Gastroesophageal sphincter (tissue), 4 donors: ENCODE results near the gene ACOT7. TPM values are rescaled to one million over a fixed set of nuclear protein-coding genes. Genes with fewer than 3 reads are reported as not detected.

Experiments
- ATAC-seq: fragments of 150-250 bp; one replicate; pipeline ENCODE4 v1.9.1; 2016; ENCODE audit warnings: mild to moderate bottlenecking, moderate library complexity
- H3K27ac ChIP-seq, 4 donors: fragments of 200-600 bp; sonication (generic) in 3 of 4; 1 replicate in 3 of 4; 2 replicates in 1 of 4; pipeline ENCODE4 v1.5.1; 2016 to 2019
- H3K27me3 ChIP-seq: fragments of 200-600 bp; sonication (generic); one replicate; pipeline ENCODE4 v1.5.1; 2019
- H3K36me3 ChIP-seq, 2 donors: fragments of 200-600 bp; sonication (generic); one replicate each; pipeline ENCODE4 v1.5.1; 2019; ENCODE audit warnings: control low read depth in 1 of 2
- H3K4me1 ChIP-seq, 3 donors: fragments of 200-600 bp; sonication (generic); 1 replicate in 2 of 3; 2 replicates in 1 of 3; pipeline ENCODE4 v1.5.1; 2016 to 2019; ENCODE audit warnings: control low read depth in 2 of 3
- H3K4me3 ChIP-seq, 2 donors: fragments of 200-600 bp; sonication (generic); one replicate each; pipeline ENCODE4 v1.5.1; 2019; ENCODE audit warnings: mild to moderate bottlenecking in 1 of 2, moderate library complexity in 1 of 2
- H3K9me3 ChIP-seq, 3 donors: fragments of 200-600 bp; sonication (generic); one replicate each; pipeline ENCODE4 v1.5.1; 2017 to 2019; ENCODE audit warnings: control low read depth in 2 of 3
- EP300 ChIP-seq: sonication (generic); formaldehyde crosslinking; IDR thresholded peaks from one replicate; pipeline ENCODE4 v1.6.1; 2017; ENCODE audit warnings: antibody characterized with exemption, mild to moderate bottlenecking
- POLR2A ChIP-seq, 2 donors: fragments of 450-650 bp; IDR thresholded peaks; one replicate each; pipeline ENCODE4 v1.6.1; 2017; ENCODE audit warnings: antibody characterized with exemption in 2 of 2, mild to moderate bottlenecking in 2 of 2, moderate library complexity in 1 of 2
- POLR2AphosphoS5 ChIP-seq: sonication (generic); formaldehyde crosslinking; IDR thresholded peaks from one replicate; pipeline ENCODE4 v1.6.1; 2017; ENCODE audit warnings: antibody characterized with exemption
- WGBS, 2 donors: methylation state at CpG; one replicate each; pipeline ENCODE4 v1.1.5; 2018; ENCODE audit warnings: low coverage in 1 of 2; 5-methylcytosine and 5-hydroxymethylcytosine counted together
- total RNA-seq, 4 donors: library from RNA; depleted of rRNA; stranded (reverse); fragments of >200 nt; gene quantifications; one replicate each; pipeline ENCODE4 v1.1.0, GENCODE V29; 2016
- TF ChIP-seq, protein P1 (sequence below), 4 experiments: fragments of 200-600 bp in 2 of 4; fragments of 450-650 bp in 2 of 4; sonication (generic) in 1 of 4; IDR thresholded peaks; one replicate each; pipeline ENCODE4 v1.5.1; 2017 to 2019; ENCODE audit warnings: antibody characterized with exemption in 4 of 4, mild to moderate bottlenecking in 2 of 4, moderate library complexity in 2 of 4

Gene ACOT7
- total RNA-seq, 4 donors from 2014 or later = 22.3 to 32.5 (median 25.0) TPM

DNA sequence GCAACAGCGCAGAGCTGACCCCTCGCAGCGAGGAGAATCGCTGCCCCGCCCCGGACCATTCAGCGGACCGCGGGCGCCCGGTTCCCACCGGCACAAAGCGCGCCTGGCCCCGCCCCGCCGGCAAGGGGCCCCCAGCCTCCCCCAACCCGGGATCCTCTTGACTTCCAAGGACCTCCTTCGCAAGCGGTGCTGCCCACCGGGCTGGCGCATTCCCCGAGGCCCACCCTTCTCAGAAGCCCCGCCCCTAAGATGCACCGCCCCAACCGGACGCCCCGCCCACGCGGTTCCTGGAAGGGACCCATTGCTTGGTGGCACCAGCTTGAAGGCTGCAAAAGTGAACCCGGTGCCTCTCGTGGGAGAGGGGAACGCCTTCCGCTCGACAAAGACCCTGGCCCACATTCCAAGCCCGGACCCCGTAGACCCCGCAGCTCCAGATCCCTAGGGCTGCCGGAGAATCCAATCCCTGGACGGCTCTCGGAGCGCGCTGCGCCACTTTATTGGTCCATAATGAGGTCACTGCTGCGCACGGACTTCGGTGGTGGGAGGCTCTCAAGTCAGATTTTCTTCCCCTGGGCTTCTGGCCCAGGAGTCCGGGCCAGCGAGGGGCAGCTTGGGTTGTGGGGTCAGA is 147.6 kb downstream of the ACOT7 start:
- H3K27ac ChIP-seq = no peak overlapping the region
- WGBS, 2 donors = no CpG with 5 or more reads among the region's 49 CpGs
- peaks cover 0 to 54% (median 18%) of the 10 kb centered on the region in 3 donors for H3K4me1 ChIP-seq
- no peak for TF ChIP-seq POLR2A (IDR thresholded peaks at IDR 0.05)
- TF ChIP-seq, protein P1, sequence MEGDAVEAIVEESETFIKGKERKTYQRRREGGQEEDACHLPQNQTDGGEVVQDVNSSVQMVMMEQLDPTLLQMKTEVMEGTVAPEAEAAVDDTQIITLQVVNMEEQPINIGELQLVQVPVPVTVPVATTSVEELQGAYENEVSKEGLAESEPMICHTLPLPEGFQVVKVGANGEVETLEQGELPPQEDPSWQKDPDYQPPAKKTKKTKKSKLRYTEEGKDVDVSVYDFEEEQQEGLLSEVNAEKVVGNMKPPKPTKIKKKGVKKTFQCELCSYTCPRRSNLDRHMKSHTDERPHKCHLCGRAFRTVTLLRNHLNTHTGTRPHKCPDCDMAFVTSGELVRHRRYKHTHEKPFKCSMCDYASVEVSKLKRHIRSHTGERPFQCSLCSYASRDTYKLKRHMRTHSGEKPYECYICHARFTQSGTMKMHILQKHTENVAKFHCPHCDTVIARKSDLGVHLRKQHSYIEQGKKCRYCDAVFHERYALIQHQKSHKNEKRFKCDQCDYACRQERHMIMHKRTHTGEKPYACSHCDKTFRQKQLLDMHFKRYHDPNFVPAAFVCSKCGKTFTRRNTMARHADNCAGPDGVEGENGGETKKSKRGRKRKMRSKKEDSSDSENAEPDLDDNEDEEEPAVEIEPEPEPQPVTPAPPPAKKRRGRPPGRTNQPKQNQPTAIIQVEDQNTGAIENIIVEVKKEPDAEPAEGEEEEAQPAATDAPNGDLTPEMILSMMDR (IDR thresholded peaks at IDR 0.05) = no peak
- TF ChIP-seq POLR2AphosphoS5 = no peak
- TF ChIP-seq EP300 = no peak
- H3K9me3 ChIP-seq = no peaks in the 10 kb centered on the region
- H3K4me3 ChIP-seq = no peak overlapping the region
- ATAC-seq = no peak
- peaks cover 100% of the 10 kb centered on the region for H3K27me3 ChIP-seq
- H3K36me3 ChIP-seq = no peaks in the 10 kb centered on the region

DNA sequence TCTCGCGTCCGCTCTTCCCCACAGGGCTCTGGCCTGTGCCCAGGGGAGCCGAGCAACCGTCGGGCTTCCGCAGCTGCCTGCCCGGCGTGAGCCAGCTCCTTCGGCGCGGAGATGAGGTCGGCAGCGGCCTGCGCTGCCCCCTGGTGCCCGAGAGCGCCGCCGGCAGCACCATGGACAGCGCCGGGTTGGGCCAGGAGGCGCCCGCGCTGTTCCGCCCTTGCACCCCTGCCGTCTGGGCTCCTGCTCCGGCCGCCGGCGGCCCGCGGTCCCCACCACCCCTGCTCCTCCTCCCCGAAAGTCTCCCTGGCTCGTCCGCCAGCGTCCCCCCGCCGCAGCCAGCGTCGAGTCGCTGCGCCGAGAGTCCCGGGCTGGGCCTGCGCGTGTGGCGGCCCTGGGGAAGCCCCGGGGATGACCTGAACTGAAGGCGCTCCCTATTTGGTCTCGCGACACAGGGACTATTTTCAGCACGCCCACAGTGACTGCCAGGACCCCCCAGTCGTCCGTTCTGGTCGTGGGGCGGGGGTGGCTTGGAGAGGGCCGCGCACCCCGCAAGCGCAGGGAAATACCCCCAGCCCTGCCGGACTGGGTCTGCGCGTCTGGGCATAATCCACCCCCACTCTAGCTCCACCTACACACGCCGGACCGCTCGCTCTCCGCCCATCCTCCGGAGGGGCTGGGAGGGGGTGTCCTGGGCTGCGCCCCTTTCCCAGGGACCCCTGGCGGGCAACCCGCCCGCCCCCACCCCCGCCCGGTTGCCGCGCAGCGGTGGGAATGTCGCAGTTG is 148.3 kb downstream of the ACOT7 start:
- TF ChIP-seq POLR2A (IDR thresholded peaks at IDR 0.05) = no peak
- TF ChIP-seq POLR2AphosphoS5 = no peak
- TF ChIP-seq, protein P1 (IDR thresholded peaks at IDR 0.05) = peak in 3 of 4 experiments; percentile 91 to 94 (median 92)
- ATAC-seq = peak; percentile 73
- WGBS, 2 donors = no CpG with 5 or more reads among the region's 79 CpGs
- Histone ChIP-seq H3K27ac (no peak overlapping the region), H3K27me3 (peaks cover 100% of the 10 kb centered on the region), H3K9me3 (no peaks in the 10 kb centered on the region), H3K36me3 (no peaks in the 10 kb centered on the region), H3K4me3 (no peak overlapping the region), H3K4me1 (peaks cover 0 to 54% (median 18%) of the 10 kb centered on the region in 3 donors)

- H3K27me3 ChIP-seq = peaks cover 100% of the 10 kb centered on the region
- H3K4me1 ChIP-seq = peaks cover 0 to 48% (median 18%) of the 10 kb centered on the region in 3 donors
- ATAC-seq = no peak
- no peak overlapping the region for H3K27ac ChIP-seq
- no peaks in the 10 kb centered on the region for H3K36me3 ChIP-seq
- no peak for TF ChIP-seq EP300
- TF ChIP-seq POLR2AphosphoS5 = no peak
- TF ChIP-seq POLR2A (IDR thresholded peaks at IDR 0.05) = no peak
- TF ChIP-seq, protein P1 (IDR thresholded peaks at IDR 0.05) = no peak
- H3K9me3 ChIP-seq = no peaks in the 10 kb centered on the region
- 4% methylated on average over 11 to 15 of the region's 24 CpGs for WGBS, 2 donors
- H3K4me3 ChIP-seq = no peak overlapping the region
Measured at GRCh38 chr1:6244401-6245049, 149.0 kb downstream of the ACOT7 start.

DNA sequence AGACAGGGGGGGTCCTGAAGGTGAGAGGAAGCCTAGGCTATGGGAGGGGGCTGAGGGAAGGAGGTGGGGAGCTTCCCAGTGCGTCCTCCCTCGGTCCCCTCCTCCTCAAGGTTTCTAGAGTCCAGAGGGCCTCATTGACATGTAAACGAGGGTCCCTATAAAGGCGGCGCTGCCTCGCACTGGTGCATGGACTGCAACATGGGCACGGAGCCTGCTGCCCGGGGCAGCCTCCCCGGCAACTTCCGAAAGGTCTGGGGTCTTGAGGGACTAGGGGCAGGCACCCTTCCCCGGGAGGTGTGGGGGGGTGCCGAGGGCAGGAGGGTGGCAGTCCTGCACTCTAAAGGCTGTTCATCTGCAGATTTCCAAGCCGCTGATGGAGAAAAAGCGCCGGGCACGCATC is 149.6 kb downstream of the ACOT7 start, which contains the start of gene HES3:
HES3 (plus strand) TSS at position 187 of the 400 bp plus-strand sequence; CDS start at position 374, 187 bp downstream.
- H3K27me3 ChIP-seq = peaks cover 100% of the 10 kb centered on the region

More for the DNA sequence above, 149.6 kb downstream of the ACOT7 start, which contains the start of gene HES3:
- Histone ChIP-seq H3K9me3 (no peaks in the 10 kb centered on the region), H3K27ac (no peak within 1 kb of the TSS), H3K4me3 (no peak within 1 kb of the TSS), H3K36me3 (no peaks in the 10 kb centered on the region), H3K4me1 (peaks cover 0 to 44% (median 16%) of the 10 kb centered on the region in 3 donors)
- 0 to 9% methylated on average over 4 to 5 of the region's 16 CpGs for WGBS, 2 donors
- TF ChIP-seq EP300 = no peak
- no peak for TF ChIP-seq POLR2AphosphoS5
- TF ChIP-seq POLR2A (IDR thresholded peaks at IDR 0.05) = no peak
- TF ChIP-seq, protein P1 (IDR thresholded peaks at IDR 0.05) = no peak
- ATAC-seq = no peak
